GM12801 (cell line): Measurements from ENCODE around the gene UBLCP1.

ENCODE experiments used
- TF ChIP-seq, protein P1 (sequence below): IDR thresholded peaks from one replicate; pipeline ENCODE4 v1.5.1; 2011; ENCODE audit warnings: control low read depth; ENCODE audit not compliant: insufficient read length; ENCODE audit errors: extremely low read depth

The UBLCP1 gene

DNA sequence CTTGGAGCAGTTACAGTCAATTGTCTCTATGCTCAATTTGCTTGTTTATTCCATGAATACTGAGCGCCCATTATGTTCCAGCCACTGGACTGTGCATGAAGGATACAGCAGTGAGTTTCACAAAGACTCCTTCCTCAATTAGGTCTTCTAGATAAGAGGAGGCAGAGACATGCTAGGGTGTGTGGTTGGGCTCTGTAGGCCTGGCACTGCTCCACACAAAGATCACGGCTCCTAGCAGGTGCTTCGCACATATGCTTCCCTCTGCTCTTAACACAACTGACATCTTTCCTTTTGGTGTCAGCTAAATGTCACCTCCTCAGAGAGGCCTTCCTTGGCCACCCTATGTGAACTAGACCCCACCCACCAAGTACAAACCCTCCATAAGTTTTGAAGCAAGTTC, 56.3 kb downstream of the UBLCP1 start:
- TF ChIP-seq, protein P1, sequence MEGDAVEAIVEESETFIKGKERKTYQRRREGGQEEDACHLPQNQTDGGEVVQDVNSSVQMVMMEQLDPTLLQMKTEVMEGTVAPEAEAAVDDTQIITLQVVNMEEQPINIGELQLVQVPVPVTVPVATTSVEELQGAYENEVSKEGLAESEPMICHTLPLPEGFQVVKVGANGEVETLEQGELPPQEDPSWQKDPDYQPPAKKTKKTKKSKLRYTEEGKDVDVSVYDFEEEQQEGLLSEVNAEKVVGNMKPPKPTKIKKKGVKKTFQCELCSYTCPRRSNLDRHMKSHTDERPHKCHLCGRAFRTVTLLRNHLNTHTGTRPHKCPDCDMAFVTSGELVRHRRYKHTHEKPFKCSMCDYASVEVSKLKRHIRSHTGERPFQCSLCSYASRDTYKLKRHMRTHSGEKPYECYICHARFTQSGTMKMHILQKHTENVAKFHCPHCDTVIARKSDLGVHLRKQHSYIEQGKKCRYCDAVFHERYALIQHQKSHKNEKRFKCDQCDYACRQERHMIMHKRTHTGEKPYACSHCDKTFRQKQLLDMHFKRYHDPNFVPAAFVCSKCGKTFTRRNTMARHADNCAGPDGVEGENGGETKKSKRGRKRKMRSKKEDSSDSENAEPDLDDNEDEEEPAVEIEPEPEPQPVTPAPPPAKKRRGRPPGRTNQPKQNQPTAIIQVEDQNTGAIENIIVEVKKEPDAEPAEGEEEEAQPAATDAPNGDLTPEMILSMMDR = no peak

DNA sequence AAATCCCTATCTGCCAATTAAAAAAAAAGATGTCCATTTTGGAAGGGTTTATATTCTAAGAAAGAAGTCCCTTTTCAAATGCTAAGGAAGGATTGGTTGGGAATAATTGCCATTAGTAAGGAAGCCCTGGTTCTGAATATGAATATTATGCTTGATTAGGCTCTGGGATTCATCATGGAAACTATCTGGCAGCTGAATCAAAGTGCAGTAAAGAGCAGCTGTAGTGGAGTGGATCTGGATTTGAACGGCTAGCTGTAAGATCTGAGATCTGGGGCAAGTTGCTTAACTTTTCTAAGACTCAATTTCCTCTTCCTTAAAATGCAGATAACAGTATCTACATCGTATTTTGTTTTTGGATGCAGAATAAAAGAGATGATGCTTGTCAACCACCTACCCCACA, 56.7 kb downstream of the UBLCP1 start:
- TF ChIP-seq, protein P1 = no peak

DNA sequence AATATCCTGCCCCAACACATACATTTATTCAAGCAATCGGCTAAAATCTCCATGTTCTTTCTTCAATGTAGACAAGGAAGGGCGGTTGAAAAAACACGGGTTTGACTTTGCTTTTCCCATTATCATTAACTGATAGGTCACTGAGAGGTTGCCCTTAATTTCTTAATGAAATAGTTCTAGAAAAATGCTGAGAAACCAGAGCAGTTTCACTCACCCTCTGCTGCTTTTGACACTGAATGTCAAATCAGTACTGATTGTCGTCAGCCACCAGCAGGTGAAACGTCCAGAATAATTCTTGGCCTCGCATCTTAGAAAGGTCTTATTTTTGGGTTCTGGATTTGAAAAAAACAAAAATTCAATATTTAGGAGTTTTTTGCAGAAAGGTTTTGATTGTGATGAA, 59.1 kb downstream of the UBLCP1 start:
- TF ChIP-seq, protein P1 = no peak

DNA sequence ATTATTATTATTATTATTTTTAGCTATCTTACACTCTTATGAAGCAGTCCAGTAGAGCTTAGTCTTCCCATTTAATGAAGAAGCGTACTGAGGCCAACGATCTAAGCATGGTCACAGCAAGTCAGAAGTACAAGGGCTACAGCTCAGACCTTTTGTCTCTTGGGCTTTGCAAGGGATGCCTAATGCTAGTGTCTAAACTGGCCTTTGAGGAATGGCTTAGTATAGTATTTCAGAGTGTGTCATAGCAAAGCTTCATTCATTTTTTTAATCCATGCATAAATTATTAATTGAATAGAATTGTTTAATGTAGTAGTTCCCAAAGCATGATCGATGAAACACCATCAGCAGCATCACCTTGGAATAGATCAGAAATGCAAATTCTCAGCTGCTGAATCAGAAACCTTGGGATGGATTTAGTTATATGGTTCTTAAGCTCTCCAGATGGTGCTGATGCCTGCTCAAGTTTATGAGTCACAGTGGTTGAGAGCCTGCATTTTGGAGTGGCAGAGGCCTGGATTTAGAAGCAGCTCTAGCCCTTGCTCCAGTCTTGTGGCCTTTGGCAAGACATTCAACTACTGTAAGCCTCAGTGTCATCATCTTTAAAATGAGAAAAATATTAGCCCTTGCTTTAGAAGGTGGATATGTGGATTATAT, 61.1 kb downstream of the UBLCP1 start:
- TF ChIP-seq, protein P1 = no peak

DNA sequence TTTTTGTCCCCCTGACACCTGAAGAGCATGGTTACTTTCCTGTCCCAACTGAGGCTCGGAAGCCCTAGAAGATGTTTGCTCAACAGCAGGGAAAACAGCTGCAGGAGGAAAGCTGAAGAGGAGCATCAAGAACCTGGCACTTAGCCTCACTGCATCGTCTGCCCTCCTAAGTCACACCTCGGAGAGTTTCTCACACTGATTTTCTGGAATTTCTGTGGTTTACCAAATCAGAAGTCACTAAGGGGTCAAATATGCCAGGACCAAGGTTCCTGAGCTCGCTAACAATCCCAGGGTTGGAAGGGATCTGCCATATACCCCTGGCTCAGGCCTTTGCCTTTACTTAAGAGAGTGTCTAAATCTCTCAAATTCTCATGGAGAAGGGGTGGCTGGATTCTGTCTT, 61.9 kb downstream of the UBLCP1 start:
- TF ChIP-seq, protein P1 = no peak

DNA sequence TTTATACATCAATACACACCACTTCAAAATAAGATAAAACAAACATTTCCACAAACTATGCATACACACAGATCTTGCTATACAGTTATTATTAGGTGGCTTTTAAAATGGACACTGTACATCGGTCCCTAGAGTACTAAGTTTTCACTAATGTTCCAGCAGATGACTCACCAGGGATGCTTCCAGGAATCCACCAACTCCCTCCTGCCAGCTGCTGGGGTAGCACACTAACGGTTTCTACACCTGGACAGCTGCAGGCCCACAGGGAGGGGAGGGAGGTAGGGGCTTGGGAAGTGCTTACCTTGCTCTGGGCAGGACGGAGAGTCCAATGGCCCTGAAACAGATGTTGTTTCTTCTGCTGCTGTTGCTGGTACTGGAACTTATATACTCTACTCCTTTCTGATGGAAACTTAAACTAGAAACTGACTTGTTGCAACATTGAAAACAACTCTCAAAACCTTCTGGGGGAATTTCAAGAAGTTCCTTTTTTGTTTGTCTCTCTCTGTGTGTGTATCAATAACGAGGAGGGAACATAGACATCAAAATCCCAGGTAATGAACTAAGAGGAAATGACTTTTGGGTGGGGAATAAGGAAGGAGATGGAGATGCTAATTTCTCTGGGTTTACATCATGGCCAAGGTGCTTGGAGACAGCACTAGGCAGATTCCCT, 67.2 kb downstream of the UBLCP1 start, which contains the start of gene IL12B:
IL12B (minus strand) TSS at position 357 of the 670 bp plus-strand sequence. CDS start 3,705 bp downstream, outside the sequence.
- TF ChIP-seq, protein P1 = no peak

DNA sequence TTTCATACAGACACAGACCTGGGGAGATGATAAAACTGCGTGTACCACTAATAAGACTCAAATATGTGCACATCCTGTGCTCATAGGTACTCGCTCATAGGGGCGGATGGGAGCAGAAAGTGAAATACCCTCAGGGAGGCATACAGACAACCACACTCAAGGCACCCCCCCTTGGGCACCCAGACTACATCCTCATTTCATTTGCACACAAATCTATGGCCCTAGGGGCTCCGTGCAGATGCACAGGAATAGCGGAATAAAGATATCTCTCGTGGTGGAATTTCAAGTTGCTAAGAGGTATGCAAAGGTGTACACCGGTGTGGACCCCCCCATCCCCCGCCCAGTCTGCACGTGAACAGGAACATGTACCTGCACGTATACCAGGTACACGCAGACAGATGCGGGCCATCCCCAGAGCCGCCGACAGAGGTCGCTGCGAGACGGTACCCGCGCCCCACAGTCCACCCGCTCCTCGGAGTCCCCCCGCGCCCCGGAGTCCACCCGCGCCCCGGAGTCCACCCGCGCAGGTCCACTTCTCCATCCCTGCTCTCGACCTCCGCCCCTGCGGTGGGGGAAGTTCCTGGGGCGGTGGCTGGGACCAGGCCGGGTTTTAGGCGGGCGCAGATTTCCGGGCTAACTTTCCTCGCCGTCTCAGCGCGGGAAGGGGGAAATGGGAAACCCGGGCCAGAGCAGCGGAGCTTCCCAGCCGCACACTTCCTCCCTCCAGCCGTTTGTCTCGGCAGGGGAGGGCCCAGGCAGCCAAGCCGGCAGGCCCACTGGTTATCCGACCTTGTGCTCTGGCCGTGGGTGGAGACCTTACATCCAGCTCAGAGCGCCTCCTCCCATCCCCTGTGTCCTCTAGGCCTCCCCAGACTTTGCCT, 68.2 kb downstream of the UBLCP1 start:
- TF ChIP-seq, protein P1 = no peak
